Right renal cortex interstitium (tissue), 3 donors: ENCODE data around the gene SPATA21. TPM values are rescaled to one million over a fixed set of nuclear protein-coding genes. Genes with fewer than 3 reads are reported as not detected.

Experiments used
- DNase-seq, 3 donors: peaks; one replicate each; pipeline ENCODE4 v3.0.0-alpha.2; 2013; ENCODE audit warnings: low read depth in 3 of 3, low spot score in 2 of 3
- polyA plus RNA-seq, 3 donors: library from polyadenylated mRNA; unstranded; fragments of 120-200 nt; gene quantifications; one replicate each; pipeline ENCODE4 v1.2.1, GENCODE V29; 2013; ENCODE audit not compliant: insufficient read length in 3 of 3

SPATA21 gene
- polyA plus RNA-seq, 3 donors = 0.08 TPM; not detected in 2

GRCh38 chr1:16422041-16422440 lies 15.2 kb downstream of the SPATA21 start:
- no peak for DNase-seq

GRCh38 chr1:16421201-16421600 lies 16.0 kb downstream of the SPATA21 start:
- DNase-seq = no peak

GRCh38 chr1:16420424-16421118 lies 16.7 kb downstream of the SPATA21 start:
- no peak for DNase-seq

- no peak for DNase-seq
Measured at GRCh38 chr1:16418823-16419425, 18.3 kb downstream of the SPATA21 start.

GRCh38 chr1:16413191-16413590 lies 24.0 kb downstream of the SPATA21 start:
- DNase-seq = no peak

- DNase-seq = no peak
Measured at GRCh38 chr1:16410803-16411202, 26.4 kb downstream of the SPATA21 start.

- DNase-seq = no peak
Measured at GRCh38 chr1:16409536-16410152, 27.6 kb downstream of the SPATA21 start.

- DNase-seq = no peak
Measured at GRCh38 chr1:16406868-16407267, 30.4 kb downstream of the SPATA21 start.

- no peak for DNase-seq
Measured at GRCh38 chr1:16405441-16405840, 31.8 kb downstream of the SPATA21 start.

GRCh38 chr1:16402742-16403141 lies 34.5 kb downstream of the SPATA21 start:
- no peak for DNase-seq

- no peak for DNase-seq
Measured at GRCh38 chr1:16398371-16398953, 38.8 kb downstream of the SPATA21 start.

GRCh38 chr1:16397120-16397519 lies 40.1 kb downstream of the SPATA21 start:
- no peak for DNase-seq

- DNase-seq = no peak
Measured at GRCh38 chr1:16396591-16396990, 40.6 kb downstream of the SPATA21 start.

- no peak for DNase-seq
Measured at GRCh38 chr1:16394977-16395376, 42.2 kb downstream of the SPATA21 start.

- no peak for DNase-seq
Measured at GRCh38 chr1:16393570-16394521, 43.4 kb downstream of the SPATA21 start.

- DNase-seq = no peak
Measured at GRCh38 chr1:16392740-16393569, 44.3 kb downstream of the SPATA21 start.

- no peak for DNase-seq
Measured at GRCh38 chr1:16391411-16391810, 45.8 kb downstream of the SPATA21 start.

GRCh38 chr1:16387201-16388188 lies 49.7 kb downstream of the SPATA21 start:
- no peak for DNase-seq
